SU-DHL-6 (cell line): ENCODE data around the gene MT1H.
"Not testable (repeated sequence)": the region's sequence is repeated elsewhere in the genome, so short reads cannot be mapped to it uniquely, and the experiment has no call there.

Source experiments
- EZH2phosphoT487 ChIP-seq: fragments of 200-600 bp; sonication (generic), shearing (Covaris generic); conservative IDR thresholded peaks from 2 replicates; pipeline ENCODE4 v1.6.1; 2018; ENCODE audit warnings: mild to moderate bottlenecking, antibody characterized with exemption, low read length, moderate library complexity, mixed read lengths
- TF ChIP-seq, protein P1 (sequence below): fragments of 200-600 bp; sonication (generic); IDR thresholded peaks from one replicate; pipeline ENCODE4 v1.5.1; 2017; ENCODE audit warnings: antibody characterized with exemption, mild to moderate bottlenecking, low read length, moderate library complexity; ENCODE audit not compliant: insufficient read depth, poor library complexity, severe bottlenecking

DNA sequence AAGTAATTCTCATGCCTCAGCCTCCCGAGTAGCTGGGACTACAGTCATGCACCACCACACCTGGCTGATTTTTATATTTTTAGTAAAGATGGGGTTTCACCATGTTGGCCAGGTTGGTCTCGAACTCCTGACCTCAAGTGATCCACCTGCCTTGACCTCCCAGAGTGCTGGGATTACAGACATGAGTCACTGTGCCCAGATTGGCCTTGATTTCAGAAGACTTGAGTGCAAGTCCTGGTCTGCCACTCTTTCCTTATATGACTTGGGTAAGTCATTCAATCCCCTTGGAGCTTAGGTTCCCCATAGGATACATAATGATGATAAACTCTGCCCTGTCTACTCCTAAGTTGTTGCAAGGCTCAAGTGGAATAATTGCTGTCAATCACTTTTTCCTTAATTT lies 47.9 kb downstream of the MT1H start:
- TF ChIP-seq, protein P1, sequence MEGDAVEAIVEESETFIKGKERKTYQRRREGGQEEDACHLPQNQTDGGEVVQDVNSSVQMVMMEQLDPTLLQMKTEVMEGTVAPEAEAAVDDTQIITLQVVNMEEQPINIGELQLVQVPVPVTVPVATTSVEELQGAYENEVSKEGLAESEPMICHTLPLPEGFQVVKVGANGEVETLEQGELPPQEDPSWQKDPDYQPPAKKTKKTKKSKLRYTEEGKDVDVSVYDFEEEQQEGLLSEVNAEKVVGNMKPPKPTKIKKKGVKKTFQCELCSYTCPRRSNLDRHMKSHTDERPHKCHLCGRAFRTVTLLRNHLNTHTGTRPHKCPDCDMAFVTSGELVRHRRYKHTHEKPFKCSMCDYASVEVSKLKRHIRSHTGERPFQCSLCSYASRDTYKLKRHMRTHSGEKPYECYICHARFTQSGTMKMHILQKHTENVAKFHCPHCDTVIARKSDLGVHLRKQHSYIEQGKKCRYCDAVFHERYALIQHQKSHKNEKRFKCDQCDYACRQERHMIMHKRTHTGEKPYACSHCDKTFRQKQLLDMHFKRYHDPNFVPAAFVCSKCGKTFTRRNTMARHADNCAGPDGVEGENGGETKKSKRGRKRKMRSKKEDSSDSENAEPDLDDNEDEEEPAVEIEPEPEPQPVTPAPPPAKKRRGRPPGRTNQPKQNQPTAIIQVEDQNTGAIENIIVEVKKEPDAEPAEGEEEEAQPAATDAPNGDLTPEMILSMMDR: not testable (repeated sequence)
- not testable (repeated sequence) for TF ChIP-seq EZH2phosphoT487
